WTC11 (cell line): ENCODE measurements around the gene YBX2. TPM values are rescaled to one million over a fixed set of nuclear protein-coding genes. Genes with fewer than 3 reads are reported as not detected.

Experiments used
- ATAC-seq: fragments of 200-7000 bp; cut with Tn5 transposase; 2 replicates; pipeline ENCODE4 v1.10.0; 2021; ENCODE audit warnings: mild to moderate bottlenecking, moderate library complexity
- CTCF ChIA-PET: fragments of 300-600 bp; sonication (Branson Sonifier 250); formaldehyde crosslinking; loops from one replicate; lab custom pipeline; 2021; ENCODE audit warnings: antibody characterized with exemption; lab: Charles Lee
- POLR2A ChIA-PET: fragments of 350-600 bp; sonication (Branson Sonifier 250); formaldehyde crosslinking; loops from one replicate; lab custom pipeline; 2021; ENCODE audit warnings: antibody characterized with exemption; lab: Charles Lee
- DNase-seq: peaks from one replicate; pipeline ENCODE4 v3.0.0; 2021; ENCODE audit warnings: low spot score
- H3K27ac Mint-ChIP-seq: 2 replicates; pipeline ENCODE4 v1.8.0; 2021; ENCODE audit warnings: mixed read lengths
- H3K27me3 Mint-ChIP-seq: 2 replicates; pipeline ENCODE4 v1.8.0; 2021; ENCODE audit warnings: low read depth, mild to moderate bottlenecking, moderate library complexity, mixed read lengths
- H3K36me3 Mint-ChIP-seq: 2 replicates; pipeline ENCODE4 v1.8.0; 2021; ENCODE audit warnings: mixed read lengths
- H3K4me1 Mint-ChIP-seq: 2 replicates; pipeline ENCODE4 v1.8.0; 2022; ENCODE audit warnings: mixed read lengths
- H3K4me3 Mint-ChIP-seq: 2 replicates; pipeline ENCODE4 v1.8.0; 2021; ENCODE audit warnings: mild to moderate bottlenecking, moderate library complexity, mixed read lengths
- H3K9me3 Mint-ChIP-seq: 2 replicates; pipeline ENCODE4 v1.8.0; 2021; ENCODE audit warnings: mixed read lengths
- CBFB ChIP-seq: sonication (generic); formaldehyde crosslinking; IDR thresholded peaks from 2 replicates; pipeline ENCODE4 v1.8.1; 2022; ENCODE audit warnings: mild to moderate bottlenecking, low read depth, missing genetic modification reagents
- CREM ChIP-seq: sonication (generic); formaldehyde crosslinking; IDR thresholded peaks from 2 replicates; pipeline ENCODE4 v1.8.1; 2022; ENCODE audit warnings: mild to moderate bottlenecking, missing genetic modification reagents, moderate library complexity
- FOXP1 ChIP-seq: sonication (generic); formaldehyde crosslinking; IDR thresholded peaks from 2 replicates; pipeline ENCODE4 v1.8.0; 2022; ENCODE audit warnings: missing genetic modification reagents, mild to moderate bottlenecking, moderate library complexity, borderline replicate concordance
- JAZF1 ChIP-seq: fragments of 250-450 bp; sonication (Bioruptor Pico); IDR thresholded peaks from 2 replicates; pipeline ENCODE4 v1.9.0; 2021; ENCODE audit warnings: moderate library complexity, mild to moderate bottlenecking, inconsistent platforms
- MYBL2 ChIP-seq: sonication (generic); formaldehyde crosslinking; IDR thresholded peaks from 2 replicates; pipeline ENCODE4 v1.8.1; 2023; ENCODE audit warnings: mild to moderate bottlenecking, moderate library complexity, missing genetic modification reagents
- NFYB ChIP-seq: sonication (generic); formaldehyde crosslinking; conservative IDR thresholded peaks from 2 replicates; pipeline ENCODE4 v1.8.0; 2022; ENCODE audit warnings: low read depth, missing genetic modification reagents
- NR3C1 ChIP-seq: sonication (generic); formaldehyde crosslinking; conservative IDR thresholded peaks from 2 replicates; pipeline ENCODE4 v1.8.1; 2023; ENCODE audit warnings: low read depth, mild to moderate bottlenecking, missing genetic modification reagents
- OVOL2 ChIP-seq: fragments of 250-450 bp; sonication (Bioruptor Pico); IDR thresholded peaks from 2 replicates; pipeline ENCODE4 v1.9.0; 2021; ENCODE audit warnings: mild to moderate bottlenecking, borderline replicate concordance
- PRRX2 ChIP-seq: fragments of 250-450 bp; sonication (Bioruptor Pico); IDR thresholded peaks from 2 replicates; pipeline ENCODE4 v1.8.0; 2021; ENCODE audit warnings: mild to moderate bottlenecking
- SP1 ChIP-seq: sonication (generic); formaldehyde crosslinking; conservative IDR thresholded peaks from 2 replicates; pipeline ENCODE4 v1.8.1; 2022; ENCODE audit warnings: missing genetic modification reagents
- TCF7 ChIP-seq: sonication (generic); formaldehyde crosslinking; IDR thresholded peaks from 2 replicates; pipeline ENCODE4 v1.8.0; 2022; ENCODE audit warnings: mild to moderate bottlenecking, low read depth, missing genetic modification reagents, moderate library complexity
- TP53 ChIP-seq: sonication (generic); formaldehyde crosslinking; IDR thresholded peaks from 2 replicates; pipeline ENCODE4 v1.8.1; 2023; ENCODE audit warnings: mild to moderate bottlenecking, missing genetic modification reagents
- ZNF121 ChIP-seq: sonication (generic); formaldehyde crosslinking; IDR thresholded peaks from 2 replicates; pipeline ENCODE4 v1.8.0; 2023; ENCODE audit warnings: missing genetic modification reagents
- ZNF232 ChIP-seq: sonication (generic); formaldehyde crosslinking; IDR thresholded peaks from 2 replicates; pipeline ENCODE4 v1.8.0; 2022; ENCODE audit warnings: mild to moderate bottlenecking, missing genetic modification reagents
- total RNA-seq: library from RNA; stranded (reverse); gene quantifications from 3 replicates; pipeline ENCODE4 v1.2.3, GENCODE V29; 2021
- TF ChIP-seq, protein P1 (sequence below): sonication (generic); formaldehyde crosslinking; IDR thresholded peaks from 2 replicates; pipeline ENCODE4 v1.8.1; 2023; ENCODE audit warnings: mild to moderate bottlenecking, missing genetic modification reagents
- TF ChIP-seq, protein P2 (sequence below): sonication (generic); formaldehyde crosslinking; IDR thresholded peaks from 2 replicates; pipeline ENCODE4 v1.8.1; 2022; ENCODE audit warnings: low read depth, mild to moderate bottlenecking, moderate library complexity, missing genetic modification reagents, borderline replicate concordance
- TF ChIP-seq, protein P3 (sequence below): sonication (generic); formaldehyde crosslinking; IDR thresholded peaks from 2 replicates; pipeline ENCODE4 v1.8.1; 2023; ENCODE audit warnings: mild to moderate bottlenecking, moderate library complexity, missing genetic modification reagents
- TF ChIP-seq, protein P4 (sequence below): fragments of 250-450 bp; sonication (Bioruptor Pico); IDR thresholded peaks from 2 replicates; pipeline ENCODE4 v1.9.0; 2021; ENCODE audit warnings: moderate library complexity, mild to moderate bottlenecking, inconsistent platforms, borderline replicate concordance
- TF ChIP-seq, protein P5 (sequence below): sonication (generic); formaldehyde crosslinking; IDR thresholded peaks from 2 replicates; pipeline ENCODE4 v1.8.0; 2022; ENCODE audit warnings: mild to moderate bottlenecking, missing genetic modification reagents
- TF ChIP-seq, protein P6 (sequence below): sonication (generic); formaldehyde crosslinking; IDR thresholded peaks from 2 replicates; pipeline ENCODE4 v1.8.0; 2022; ENCODE audit warnings: mild to moderate bottlenecking, missing genetic modification reagents
- TF ChIP-seq, protein P7 (sequence below): sonication (generic); formaldehyde crosslinking; IDR thresholded peaks from 2 replicates; pipeline ENCODE4 v1.8.1; 2023; ENCODE audit warnings: mild to moderate bottlenecking, missing genetic modification reagents, moderate library complexity

YBX2 gene
- total RNA-seq, 1 experiment from 2014 or later = 26.8 TPM

DNA sequence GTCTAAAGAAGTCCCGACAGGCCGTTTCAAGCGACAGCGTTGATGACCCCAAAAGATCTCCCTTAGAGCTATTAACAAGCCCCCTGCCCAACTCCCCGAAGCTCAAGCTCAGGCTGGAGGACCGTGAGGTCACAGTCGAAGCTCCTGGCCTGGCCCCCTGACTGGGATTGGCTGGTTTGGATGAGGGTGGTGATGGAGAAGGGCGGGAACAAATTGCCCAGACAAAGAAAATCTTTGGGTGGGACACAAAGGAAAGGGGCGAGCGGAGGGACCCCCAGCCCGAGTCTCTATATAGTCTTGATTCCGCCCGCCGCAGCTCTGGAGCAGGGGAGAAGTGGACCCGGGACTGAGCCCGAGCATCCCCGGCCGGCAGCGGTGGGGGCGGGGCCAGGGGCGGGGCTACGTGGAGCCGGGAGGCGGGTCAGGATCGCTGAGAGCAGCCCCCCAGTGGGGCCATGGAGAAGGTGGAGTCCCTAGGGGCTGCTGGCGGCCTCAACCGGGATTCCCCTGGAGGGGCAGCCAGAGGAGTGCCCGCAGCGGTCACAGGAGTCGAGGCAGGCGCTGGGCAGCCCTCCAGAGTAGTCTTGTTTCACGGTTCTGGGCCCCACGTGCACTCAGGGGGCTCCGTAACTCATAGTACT is 35.7 kb upstream of the YBX2 start:
- Mint-ChIP-seq H3K27ac (peak overlapping the region; percentile 100), H3K27me3 (no peaks in the 10 kb centered on the region), H3K36me3 (peaks cover 4% of the 10 kb centered on the region), H3K4me1 (peaks cover 24% of the 10 kb centered on the region), H3K9me3 (no peaks in the 10 kb centered on the region), H3K4me3 (peak overlapping the region; percentile 93)
- TF ChIP-seq NR3C1 (CRISPR knock-in tag) (no peak), SP1 (CRISPR knock-in tag) (0 out of 2 replicates have a peak, but pooled peaks have one; percentile 25), NFYB (peak; percentile 64), CBFB (CRISPR knock-in tag) (no peak)
- TF ChIP-seq, protein P1, sequence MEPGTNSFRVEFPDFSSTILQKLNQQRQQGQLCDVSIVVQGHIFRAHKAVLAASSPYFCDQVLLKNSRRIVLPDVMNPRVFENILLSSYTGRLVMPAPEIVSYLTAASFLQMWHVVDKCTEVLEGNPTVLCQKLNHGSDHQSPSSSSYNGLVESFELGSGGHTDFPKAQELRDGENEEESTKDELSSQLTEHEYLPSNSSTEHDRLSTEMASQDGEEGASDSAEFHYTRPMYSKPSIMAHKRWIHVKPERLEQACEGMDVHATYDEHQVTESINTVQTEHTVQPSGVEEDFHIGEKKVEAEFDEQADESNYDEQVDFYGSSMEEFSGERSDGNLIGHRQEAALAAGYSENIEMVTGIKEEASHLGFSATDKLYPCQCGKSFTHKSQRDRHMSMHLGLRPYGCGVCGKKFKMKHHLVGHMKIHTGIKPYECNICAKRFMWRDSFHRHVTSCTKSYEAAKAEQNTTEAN (CRISPR knock-in tag) = no peak
- TF ChIP-seq, protein P2, sequence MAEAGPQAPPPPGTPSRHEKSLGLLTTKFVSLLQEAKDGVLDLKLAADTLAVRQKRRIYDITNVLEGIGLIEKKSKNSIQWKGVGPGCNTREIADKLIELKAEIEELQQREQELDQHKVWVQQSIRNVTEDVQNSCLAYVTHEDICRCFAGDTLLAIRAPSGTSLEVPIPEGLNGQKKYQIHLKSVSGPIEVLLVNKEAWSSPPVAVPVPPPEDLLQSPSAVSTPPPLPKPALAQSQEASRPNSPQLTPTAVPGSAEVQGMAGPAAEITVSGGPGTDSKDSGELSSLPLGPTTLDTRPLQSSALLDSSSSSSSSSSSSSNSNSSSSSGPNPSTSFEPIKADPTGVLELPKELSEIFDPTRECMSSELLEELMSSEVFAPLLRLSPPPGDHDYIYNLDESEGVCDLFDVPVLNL (CRISPR knock-in tag) = no peak
- TF ChIP-seq, protein P3, sequence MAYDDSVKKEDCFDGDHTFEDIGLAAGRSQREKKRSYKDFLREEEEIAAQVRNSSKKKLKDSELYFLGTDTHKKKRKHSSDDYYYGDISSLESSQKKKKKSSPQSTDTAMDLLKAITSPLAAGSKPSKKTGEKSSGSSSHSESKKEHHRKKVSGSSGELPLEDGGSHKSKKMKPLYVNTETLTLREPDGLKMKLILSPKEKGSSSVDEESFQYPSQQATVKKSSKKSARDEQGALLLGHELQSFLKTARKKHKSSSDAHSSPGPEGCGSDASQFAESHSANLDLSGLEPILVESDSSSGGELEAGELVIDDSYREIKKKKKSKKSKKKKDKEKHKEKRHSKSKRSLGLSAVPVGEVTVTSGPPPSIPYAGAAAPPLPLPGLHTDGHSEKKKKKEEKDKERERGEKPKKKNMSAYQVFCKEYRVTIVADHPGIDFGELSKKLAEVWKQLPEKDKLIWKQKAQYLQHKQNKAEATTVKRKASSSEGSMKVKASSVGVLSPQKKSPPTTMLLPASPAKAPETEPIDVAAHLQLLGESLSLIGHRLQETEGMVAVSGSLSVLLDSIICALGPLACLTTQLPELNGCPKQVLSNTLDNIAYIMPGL = no peak
- DNase-seq (peak; percentile 82), ATAC-seq (peak; percentile 76)
- ChIA-PET CTCF (interaction anchor here (0.6 to 2.2 kb wide), 35 partner anchors 7 to 387 kb away, joined by 3 to 27 read pairs (median 5); partner anchors contain the start of genes ACADVL, DLG4, GABARAP and GPS2), POLR2A (interaction anchor here (0.7 to 2.0 kb wide), 18 partner anchors 9 to 357 kb away, joined by 3 to 21 read pairs (median 4); partner anchors contain the start of genes ACADVL, CHRNB1, DLG4 and GPS2)

DNA sequence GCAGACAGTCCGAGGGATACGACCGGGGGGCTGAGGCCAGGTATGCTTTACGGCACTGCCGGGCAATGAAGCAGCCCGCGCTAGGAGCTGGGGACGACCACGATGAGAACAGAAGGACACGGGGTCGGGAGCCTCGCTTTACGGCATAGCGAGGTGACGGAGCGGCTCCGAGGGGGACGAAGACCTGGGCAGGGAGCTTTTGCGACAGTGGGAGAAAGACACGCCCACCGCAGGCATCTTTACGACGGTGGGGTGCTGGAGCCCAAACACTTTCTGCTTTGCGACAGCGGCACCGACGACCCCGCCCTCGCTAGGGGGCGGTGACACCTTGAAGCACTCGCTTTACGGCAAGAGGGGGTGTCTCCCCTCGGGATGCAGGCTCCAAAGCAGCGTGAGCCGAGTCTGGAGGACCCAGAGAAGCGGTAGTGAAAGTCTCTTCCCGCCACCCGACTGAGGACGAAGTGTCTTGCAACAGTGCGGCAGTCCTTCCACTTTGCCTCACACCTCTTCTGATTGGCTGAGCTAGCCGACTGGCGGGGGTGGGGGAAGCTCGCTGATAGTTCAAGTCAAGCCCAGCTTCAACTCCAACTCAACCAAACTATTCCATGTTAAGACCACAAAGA is 35.0 kb upstream of the YBX2 start:
- DNase-seq (peak; percentile 98), ATAC-seq (peak; percentile 73)
- Mint-ChIP-seq H3K36me3 (peaks cover 7% of the 10 kb centered on the region), H3K4me1 (peaks cover 24% of the 10 kb centered on the region), H3K9me3 (no peaks in the 10 kb centered on the region), H3K4me3 (peak overlapping the region; percentile 93), H3K27me3 (no peaks in the 10 kb centered on the region), H3K27ac (peak overlapping the region; percentile 100)
- ChIA-PET POLR2A (interaction anchor here (0.7 to 2.0 kb wide), 21 partner anchors 9 to 357 kb away, joined by 3 to 21 read pairs (median 4); partner anchors contain the start of genes ACADVL, CHRNB1, DLG4 and GPS2), CTCF (interaction anchor here (0.5 to 2.2 kb wide), 36 partner anchors 8 to 589 kb away, joined by 3 to 27 read pairs (median 4); partner anchors contain the start of genes ACADVL, DLG4, GABARAP and GPS2)
- TF ChIP-seq ZNF232 (CRISPR knock-in tag) = peak; percentile 76; the same call in 1 of the 2 replicates
- TF ChIP-seq NR3C1 (CRISPR knock-in tag) = peak; percentile 10; the same call in 1 of the 2 replicates
- TF ChIP-seq, protein P4, sequence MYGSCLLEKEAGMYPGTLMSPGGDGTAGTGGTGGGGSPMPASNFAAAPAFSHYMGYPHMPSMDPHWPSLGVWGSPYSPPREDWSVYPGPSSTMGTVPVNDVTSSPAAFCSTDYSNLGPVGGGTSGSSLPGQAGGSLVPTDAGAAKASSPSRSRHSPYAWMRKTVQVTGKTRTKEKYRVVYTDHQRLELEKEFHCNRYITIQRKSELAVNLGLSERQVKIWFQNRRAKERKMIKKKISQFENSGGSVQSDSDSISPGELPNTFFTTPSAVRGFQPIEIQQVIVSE (CRISPR knock-in tag) = no peak
- TF ChIP-seq, protein P5, sequence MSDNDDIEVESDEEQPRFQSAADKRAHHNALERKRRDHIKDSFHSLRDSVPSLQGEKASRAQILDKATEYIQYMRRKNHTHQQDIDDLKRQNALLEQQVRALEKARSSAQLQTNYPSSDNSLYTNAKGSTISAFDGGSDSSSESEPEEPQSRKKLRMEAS (CRISPR knock-in tag) = peak; percentile 69; the same call in 1 of the 2 replicates
- TF ChIP-seq ZNF121 (CRISPR knock-in tag) = no peak
- TF ChIP-seq PRRX2 = no peak
- 0 out of 2 replicates have a peak, but pooled peaks have one; percentile 31 for TF ChIP-seq FOXP1 (CRISPR knock-in tag)
- peak; percentile 82; the same call in 1 of the 2 replicates for TF ChIP-seq CREM (CRISPR knock-in tag)
- no peak for TF ChIP-seq OVOL2 (CRISPR knock-in tag)
- TF ChIP-seq TCF7 = no peak
- peak; percentile 46; the same call in 1 of the 2 replicates for TF ChIP-seq TP53 (CRISPR knock-in tag)
- TF ChIP-seq, protein P6, sequence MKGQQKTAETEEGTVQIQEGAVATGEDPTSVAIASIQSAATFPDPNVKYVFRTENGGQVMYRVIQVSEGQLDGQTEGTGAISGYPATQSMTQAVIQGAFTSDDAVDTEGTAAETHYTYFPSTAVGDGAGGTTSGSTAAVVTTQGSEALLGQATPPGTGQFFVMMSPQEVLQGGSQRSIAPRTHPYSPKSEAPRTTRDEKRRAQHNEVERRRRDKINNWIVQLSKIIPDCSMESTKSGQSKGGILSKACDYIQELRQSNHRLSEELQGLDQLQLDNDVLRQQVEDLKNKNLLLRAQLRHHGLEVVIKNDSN (CRISPR knock-in tag) = peak; percentile 59
- no peak for TF ChIP-seq MYBL2 (CRISPR knock-in tag)
- no peak for TF ChIP-seq JAZF1 (CRISPR knock-in tag)
- TF ChIP-seq, protein P7, sequence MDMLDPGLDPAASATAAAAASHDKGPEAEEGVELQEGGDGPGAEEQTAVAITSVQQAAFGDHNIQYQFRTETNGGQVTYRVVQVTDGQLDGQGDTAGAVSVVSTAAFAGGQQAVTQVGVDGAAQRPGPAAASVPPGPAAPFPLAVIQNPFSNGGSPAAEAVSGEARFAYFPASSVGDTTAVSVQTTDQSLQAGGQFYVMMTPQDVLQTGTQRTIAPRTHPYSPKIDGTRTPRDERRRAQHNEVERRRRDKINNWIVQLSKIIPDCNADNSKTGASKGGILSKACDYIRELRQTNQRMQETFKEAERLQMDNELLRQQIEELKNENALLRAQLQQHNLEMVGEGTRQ (CRISPR knock-in tag) = peak; percentile 74
- TF ChIP-seq, protein P3 = no peak
- TF ChIP-seq, protein P1 (CRISPR knock-in tag) = no peak
